HUDEP-2 (cell line): ENCODE results near the gene EIF1AD.

ENCODE experiments used
- DNase-seq, 76 experiments: peaks; one replicate each; lab custom pipeline; 2025; ENCODE audit not compliant: unreplicated experiment in 76 of 76; lab: John Stamatoyannopoulos, UW

EIF1AD gene

DNA sequence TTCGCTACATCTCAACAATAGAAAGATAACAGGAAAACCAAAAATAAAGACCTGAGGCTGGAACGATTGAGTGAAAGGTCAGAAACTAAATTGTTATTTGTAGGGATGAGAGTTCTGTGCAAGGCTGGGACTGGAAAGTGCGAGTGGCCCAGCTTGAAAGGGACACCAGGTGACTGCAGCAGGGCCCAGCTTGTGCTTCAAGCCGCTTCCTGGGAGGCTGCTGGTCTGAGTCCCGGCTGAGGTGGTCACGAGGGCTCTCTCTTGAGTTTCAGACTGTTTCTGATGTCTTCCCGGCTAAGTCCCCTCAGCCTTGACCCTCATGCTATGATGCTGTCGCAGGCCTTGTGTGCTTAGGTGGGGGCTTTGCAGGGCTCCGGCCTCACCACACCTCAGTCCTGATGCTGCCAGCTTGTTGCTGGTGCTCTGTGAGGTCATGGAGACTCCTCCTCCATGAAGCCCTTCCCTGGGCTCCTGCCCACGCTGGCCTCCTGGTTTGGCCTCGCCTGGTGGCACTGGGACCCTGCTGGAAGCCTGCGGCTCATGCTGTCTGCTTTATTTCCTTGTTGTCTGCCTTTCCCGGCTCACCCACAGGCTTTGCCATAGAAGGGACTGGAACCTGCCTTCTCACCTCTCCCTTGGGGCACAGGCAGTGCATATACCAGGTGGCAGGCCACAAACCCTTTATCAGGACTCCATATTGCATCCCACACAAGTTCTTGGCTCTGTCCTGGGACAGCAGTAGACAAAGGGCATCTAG, 4.4 kb upstream of the EIF1AD start:
- DNase-seq, result no peak

DNA sequence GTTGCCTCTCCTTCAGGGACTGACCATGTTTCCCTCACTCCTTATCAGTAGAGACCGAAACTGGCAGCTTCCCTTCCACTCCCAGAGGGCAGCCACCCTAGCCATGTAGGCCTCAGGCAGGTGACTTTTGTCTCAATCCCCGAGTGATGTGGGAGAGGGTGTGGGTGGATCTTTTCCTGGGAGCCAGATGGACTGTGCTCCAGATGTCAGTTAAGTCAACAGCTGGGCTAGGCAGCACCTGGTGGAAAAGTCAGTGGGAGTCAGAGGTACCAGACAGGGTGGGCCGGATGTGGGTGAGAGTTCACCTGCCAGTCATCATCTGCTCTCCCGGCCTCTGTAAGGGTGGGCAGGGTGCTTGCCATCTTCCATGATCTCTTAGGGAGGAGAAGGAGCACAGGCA, 2.2 kb upstream of the EIF1AD start:
- no peak for DNase-seq

DNA sequence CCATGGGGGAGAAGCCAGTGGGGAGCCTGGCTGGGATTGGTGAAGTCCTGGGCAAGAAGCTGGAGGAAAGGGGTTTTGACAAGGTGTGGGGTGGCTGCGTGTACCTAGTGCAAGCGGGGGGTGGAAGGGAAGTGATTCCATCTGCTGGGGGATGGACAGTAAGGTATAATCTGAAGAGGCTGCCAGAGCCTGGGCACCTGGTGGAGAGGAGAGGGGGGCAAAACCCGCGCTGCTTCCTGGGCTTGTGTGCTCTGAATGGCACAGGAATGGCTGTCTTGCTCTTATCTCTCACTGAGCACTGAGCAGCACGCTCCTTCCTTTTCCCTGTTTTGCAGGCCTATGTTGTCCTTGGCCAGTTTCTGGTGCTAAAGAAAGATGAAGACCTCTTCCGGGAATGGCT, 1.3 kb upstream of the EIF1AD start:
- DNase-seq, result no peak

DNA sequence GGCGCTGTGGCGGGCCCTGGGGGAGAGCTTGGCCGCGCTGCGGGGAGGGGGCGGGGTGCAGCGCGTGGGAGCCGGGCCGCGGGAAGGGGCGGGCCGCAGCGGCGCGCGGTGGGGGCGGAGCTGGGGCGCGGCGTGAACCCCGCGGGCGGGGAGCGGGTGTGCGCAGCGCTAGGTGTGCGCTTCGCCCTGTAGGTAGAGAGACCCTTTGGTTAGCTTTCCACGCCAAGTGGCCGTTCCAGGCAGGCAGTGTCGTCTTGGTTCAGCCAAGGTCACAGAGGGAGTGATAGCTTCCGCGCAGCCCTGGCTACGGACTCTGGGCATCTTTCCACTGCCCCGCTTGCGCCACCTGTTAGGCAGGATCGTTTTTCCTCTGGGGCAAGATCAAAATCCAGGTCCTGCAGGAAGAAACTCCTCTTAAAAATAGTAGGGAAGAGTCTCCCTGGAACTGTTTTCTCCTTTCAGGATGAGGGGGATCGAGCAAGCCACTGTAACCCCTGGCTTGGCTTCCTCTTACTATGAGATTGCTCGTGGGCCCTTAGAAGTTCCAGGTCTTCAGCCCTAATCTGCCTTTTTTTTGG, 780 bp upstream of the EIF1AD start:
- peak in 24 of 76 experiments; percentile 21 to 70 (median 50) for DNase-seq

DNA sequence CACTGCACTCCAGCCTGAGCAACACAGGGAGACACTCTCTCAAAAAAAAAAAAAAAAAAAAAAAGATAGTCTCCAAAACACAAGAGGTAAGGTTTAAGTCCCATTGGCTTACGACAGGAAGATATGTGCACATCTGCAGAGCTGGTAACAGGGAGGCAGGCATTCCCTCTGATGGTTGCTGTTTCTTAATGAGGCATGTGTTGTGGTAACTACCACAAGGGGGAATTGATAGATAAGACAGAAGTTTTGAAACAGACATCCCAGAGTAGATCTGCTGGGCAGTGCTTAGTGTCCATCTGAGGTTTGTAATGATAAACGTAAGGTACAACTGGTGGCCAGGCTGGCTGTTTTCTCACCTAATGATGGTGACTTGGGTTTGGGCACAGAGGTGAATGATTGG, 4.7 kb downstream of the EIF1AD start:
- DNase-seq, result peak in 4 of 76 experiments; percentile 3 to 27 (median 14)

DNA sequence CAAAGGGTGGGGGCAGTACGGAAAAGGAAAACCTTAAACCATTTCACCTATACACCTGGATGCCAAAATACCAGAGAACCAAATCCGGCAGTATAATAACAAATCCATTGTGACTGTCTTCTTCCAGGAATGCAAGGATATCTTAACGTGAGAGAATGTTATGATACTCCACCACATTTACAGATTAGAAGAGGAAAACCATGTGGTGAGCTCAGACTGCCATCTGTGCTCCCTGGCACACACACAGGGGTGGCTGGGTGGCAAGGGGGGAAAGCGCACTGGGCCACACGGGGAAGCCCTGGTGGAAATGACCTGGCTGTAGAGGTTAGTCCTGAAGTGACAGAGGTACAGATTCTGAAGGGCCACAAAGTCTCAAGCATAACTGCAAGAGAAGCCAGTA, 9.9 kb downstream of the EIF1AD start:
- DNase-seq, result no peak

DNA sequence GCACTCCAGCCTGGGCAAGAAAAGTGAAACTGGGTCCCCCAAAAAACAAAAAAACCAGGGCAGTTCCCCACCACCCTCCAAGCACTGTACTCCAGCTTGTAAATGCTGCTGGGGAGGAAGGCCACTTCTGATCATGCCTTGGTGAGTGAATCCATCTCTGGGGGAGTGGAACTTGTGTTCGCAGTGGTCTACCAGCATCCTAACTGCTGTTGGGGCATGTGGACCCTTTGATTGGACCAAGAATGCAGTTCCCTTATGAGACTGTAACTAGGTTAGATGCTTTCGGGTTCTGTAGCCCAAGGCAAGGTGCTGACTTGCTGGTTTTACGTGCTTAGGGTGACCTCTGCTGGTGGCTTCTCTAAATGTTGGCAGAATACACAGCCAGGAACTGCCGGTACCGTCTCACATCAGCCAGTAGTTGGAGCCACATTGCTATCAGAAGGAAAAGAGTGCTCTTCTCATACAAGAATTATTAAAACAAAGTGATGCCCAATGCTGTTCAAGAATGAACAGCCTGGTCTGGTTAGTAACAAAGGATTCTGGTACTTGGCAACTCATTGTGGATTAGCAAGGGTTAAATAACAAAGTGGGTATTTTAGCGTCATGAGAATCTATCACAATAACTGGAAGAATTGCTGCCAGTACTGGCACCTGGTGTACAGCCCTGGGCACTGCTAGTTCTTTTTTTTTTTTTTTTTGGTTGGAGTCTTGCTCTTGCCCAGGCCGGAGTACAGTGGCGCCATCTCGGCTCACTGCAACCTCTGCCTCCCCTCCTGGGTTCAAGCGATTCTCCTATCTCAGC, 13.0 kb downstream of the EIF1AD start:
- peak in 72 of 76 experiments; percentile 49 to 94 (median 84) for DNase-seq

DNA sequence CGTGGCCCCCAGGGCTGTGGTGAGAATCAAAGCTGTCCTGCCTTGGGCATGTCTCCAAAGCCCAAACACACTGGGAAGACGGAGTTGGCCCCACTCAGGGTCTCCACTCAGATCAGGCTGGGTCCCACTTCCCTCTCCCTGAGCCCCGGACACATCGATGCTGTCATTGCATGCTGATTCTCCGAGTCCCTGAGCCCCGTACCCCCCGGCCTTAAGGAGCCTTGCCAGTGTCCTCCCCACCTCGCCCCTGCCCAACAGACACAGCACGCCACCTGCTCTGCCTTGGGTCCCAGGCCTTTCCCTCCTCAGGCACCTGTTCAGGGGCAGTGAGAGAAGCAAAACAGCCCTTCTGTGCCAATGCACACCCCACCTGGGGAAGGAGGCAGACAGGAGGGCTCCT, 14.6 kb downstream of the EIF1AD start:
- no peak for DNase-seq

DNA sequence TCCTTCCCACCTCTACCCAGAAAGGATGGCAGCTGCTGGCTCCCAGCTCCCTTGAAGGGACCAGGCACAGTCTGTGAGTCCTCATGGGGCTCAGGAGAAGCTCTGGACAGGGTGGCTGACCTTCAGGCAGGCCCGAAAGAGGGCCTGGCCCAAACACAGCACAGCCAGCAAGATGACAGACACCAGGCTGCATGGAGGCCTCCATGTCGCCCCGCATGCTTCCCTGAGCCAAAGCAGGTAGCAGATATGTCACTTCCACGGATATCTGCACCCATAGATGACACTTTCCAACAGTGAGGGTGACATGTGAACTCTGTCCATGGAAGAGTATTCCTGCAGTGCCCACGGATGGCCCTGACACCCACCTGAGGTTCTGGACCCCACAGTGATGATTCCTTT, 18.4 kb downstream of the EIF1AD start:
- no peak for DNase-seq

DNA sequence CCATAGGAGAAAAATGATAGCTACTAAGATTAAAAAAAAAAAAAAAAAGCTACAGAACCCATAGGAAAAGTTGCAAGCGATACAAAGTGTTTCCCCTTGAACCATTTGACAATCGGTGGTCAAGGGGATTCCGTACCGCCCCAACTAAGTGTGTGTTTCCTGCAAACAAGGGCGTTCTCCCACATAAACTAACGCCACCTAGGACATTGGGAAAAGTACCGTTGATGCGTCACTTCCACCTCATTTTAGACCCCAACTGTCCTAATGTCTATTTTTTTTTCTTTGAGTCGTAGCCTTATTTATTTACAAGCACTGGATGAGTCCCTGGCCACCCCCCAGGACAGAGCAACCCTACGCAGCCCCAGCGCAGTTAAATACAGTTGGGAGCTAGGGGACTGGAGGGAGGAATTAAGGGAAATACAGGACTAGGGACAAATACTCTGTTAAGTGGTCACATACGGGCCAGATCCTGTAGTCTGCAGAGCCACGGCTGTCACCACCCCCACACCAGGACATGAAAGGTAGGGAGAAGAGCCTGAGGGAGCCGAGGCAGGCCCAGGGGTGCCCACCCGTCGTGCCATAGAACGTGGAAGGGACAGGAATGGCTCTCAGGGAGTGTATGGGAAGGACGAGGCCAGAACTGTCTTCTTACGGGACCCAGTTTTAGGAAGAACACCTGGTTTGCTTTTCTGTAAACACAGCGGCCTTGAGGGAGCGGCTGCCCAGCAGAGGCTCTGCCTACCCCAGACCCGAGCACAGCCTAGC, 19.0 kb downstream of the EIF1AD start:
- no peak for DNase-seq

DNA sequence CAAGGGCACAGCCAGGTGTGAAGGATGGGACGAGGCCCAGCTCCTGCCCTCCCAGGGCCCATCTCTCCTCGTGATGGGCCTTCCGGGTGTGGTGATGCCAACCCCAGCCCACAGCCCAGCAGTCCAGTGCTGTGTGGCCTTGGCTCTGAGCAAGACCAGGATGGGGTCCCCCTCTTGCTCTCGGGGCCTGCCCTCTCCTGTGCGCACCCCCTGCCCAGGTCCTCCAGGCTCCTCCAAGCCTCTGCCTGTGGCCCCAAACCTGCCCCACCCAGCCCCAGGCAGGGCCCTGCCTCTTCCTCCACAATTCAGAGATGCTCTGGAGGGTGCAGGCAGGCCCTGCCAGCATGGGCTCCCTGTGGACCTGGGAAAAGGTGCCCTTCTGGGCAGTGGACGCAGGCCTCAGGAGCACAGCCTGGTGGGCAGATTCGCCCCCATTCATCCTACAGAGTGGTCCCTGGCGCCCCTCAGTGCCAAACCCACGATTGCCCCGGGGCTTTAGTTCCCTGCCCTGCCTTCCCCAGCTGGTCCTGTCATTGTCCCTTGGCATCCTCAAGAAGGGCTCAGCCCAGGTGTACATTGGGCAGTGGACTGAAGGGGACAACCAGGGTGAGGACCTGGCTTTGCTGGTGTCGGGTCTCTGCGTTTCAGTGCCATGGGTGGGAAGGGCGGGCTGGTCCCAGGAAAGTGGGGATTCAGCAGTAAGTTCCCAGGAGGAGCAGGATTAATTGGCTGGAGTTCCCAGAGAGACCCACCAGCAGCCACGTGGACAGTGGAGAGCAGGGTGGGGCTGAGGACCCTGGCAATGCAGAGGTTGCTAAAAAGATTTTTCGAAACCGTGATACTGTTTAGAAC, 19.8 kb downstream of the EIF1AD start:
- no peak for DNase-seq

DNA sequence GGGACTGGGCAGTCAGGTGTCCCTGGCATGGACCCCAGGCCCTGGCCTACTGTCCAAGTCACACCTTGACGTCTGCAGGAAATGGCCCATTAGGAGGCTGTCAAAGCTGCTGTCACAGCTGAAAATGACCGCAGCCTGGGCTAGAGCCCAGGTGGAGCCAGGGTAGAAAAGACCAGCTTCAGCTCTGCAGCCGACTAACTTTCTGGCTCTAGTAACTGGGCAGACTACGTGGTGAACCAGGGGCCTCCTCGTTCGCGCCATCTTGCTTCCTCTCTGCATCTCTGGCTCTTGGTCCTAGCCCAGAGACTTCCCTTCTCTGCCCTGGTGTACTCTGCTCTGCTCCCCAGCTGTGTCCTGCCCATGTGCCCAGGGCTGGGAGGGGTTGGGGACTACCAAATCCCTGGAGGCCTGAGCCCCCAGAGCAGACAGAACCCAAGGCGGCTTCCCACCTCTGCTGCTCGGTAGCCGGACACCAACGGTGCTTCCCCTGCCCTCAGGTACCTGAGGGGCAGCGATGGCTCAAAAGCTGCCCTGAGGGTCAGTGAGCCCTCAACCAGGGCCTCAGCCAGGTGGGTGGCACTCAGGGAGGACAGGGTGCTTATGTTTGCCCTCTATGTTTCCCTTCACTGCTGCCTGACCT, 20.7 kb downstream of the EIF1AD start:
- no peak for DNase-seq

DNA sequence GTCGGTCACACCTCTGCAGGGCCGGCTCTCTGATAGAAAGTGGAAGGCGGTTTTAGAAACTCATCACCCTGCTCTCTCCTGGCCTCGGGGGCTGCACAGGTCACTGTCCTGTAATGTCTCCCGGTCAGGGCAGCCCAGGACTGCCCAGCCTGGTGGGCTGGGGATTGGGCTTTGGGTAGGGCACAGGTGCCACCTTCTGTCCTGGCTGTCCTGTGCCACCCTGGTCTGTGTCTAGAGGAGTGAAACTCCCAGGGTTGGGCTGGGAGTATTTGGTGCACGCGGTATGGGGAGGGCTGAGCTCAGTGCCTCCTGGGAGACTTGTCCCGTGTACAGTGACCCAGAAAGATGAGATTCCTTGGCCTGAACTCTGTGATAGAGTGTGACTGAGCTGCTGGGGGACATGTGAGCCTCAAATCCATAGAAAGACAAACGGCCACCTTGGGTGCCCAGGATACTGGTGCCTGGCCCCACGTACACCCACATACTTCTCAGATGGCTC, 22.6 kb downstream of the EIF1AD start:
- no peak for DNase-seq

DNA sequence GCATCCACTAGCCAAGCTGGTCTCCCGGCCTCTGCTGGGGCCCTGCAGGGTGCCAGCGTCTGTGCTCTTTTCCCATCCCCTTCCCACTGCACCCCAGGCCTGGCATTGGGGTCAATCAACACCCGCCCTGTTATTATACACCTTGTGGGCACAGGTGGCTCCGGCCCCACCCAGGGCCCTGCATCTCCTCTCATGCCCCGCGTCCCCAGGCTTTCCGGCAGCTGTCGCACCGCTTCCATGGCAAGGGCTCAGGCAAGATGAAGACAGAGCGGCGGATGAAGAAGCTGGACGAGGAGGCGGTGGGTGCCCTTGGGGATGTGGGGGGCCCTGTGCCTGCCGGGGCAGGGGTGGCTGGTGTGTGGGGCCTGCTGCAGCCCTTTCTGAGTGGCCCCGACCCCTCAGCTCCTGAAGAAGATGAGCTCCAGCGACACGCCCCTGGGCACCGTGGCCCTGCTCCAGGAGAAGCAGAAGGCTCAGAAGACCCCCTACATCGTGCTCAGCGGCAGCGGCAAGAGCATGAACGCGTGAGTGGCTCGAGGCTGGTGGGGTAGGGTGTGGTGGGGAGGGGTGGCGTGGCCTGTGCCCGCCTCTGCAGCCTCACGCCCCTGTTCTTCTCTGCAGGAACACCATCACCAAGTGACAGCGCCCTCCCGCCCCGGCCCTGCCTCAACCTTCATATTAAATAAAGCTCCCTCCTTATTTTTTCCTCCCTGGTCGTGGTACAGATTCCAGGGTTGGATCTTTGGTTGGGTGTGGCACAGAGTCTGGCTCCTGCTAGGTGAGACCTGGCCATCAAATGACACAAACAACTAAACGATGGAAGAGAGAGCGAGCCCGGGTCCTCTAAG, 23.3 kb downstream of the EIF1AD start:
- no peak for DNase-seq

DNA sequence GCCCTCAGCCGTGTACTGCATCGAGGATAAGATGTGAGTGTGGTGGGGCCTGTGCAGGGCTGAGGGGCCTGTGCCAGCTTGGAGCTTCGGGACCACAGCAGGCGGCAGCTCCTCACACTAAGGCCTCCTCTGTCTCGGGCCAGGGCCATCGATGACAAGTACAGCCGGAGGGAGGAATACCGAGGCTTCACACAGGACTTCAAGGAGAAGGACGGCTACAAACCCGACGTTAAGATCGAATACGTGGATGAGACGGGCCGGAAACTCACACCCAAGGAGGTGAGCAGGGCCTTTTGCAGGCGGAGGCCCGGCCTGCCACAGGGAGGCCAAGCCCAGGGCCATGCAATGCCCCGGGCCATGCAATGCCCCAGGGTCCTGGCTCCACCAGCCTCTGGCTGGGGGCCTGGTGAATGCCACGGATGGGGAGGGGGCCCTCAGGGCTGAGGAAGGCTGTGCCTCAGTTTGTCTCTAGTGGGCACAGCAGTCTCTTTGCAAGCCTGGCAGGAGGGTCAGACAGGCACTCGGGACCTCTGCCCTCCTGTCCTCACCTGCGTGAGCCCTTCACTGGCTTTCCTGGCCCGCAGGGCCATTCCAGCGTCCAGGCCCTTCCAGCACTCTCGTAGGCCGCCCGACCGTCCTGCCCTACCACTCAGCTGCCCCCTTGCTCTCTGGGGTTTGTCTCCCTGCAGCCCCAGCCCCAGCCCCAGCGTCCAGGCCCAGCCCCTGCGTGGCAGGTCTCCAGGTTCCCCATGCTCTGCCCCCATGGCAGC, 24.2 kb downstream of the EIF1AD start:
- no peak for DNase-seq

DNA sequence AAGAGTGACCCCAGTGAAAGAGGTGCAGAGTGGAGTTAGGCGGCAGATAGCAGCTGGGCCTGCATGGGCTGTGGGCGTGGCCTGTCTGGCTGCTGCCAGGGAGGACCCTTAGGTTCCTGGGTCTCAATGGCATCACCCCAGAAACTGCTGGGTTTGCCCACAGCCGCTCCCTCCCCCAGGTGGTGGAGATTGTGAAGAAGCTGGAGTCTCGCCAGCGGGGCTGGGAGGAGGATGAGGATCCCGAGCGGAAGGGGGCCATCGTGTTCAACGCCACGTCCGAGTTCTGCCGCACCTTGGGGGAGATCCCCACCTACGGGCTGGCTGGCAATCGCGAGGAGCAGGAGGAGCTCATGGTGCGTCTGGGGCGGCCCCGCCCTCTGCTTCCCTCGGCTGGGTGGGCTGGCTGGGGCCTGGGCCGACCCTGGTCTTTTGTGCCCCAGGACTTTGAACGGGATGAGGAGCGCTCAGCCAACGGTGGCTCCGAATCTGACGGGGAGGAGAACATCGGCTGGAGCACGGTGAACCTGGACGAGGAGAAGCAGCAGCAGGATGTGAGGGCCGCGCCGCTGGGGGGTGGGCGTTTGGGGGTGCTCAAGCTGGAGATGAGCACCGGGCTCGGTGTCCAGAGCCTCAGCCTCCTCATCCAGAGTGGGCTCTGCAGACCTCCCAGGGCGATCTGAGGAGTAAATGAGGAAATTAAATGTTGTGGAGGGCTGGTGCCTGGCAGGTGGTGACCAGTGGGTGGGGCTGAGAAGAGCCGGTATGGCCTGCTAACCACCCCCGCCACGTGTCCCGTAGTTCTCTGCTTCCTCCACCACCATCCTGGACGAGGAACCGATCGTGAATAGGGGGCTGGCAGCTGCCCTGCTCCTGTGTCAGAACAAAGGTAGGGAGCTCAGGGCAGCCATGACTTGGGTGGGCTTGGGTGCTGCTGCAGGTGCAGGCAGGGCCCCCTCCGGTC, 25.5 kb downstream of the EIF1AD start:
- no peak for DNase-seq

DNA sequence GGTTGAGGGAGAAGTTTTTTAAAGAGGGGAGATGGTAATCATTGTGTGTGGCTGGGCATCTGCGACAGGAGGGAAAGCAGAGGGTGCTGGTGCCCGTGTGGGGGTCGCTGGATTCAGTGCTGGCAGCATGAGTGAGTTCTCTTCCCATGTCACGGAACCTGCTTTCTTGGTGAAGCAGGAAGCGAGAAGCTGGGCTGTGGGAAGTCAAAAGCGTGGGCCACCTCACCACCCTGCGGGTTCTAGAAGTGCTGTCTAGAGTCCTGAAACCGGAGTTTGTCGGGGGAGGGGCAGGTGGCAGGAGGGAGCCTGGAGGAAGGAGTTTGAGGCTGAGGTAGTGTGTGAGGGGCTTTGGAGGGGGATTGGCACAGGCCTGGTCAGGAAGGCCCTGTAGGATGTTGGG, 26.2 kb downstream of the EIF1AD start:
- DNase-seq, result no peak
